GM12892 (cell line): ENCODE measurements around the gene PHLDB2.

Experiments
- POLR2A ChIP-seq: IDR thresholded peaks from 2 replicates; pipeline ENCODE4 v1.6.1; 2011; ENCODE audit warnings: low read depth, low read length, control low read depth
- POLR2AphosphoS5 ChIP-seq: IDR thresholded peaks from 2 replicates; pipeline ENCODE4 v1.6.1; 2011; ENCODE audit warnings: low read depth, low read length, control low read depth

DNA sequence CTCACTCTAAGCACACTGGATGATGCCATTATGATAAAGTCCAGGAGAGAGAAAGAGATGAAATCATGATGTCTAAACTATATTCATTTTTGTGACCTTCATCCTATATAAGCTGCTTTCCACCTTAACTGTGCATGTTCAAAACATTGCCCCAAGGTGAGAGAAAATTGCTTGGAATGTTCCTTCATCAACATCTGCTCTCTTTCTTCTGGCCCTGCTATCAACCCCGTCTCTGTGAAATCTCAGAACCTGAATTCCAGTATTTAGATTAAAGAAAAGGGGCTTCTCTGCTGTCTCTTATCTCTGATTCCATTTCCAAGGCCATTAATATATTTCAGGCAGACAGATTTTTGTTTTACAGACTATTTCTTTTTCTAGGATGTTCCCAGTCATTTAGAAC is 47.3 kb upstream of the PHLDB2 start:
- TF ChIP-seq POLR2A (no peak), POLR2AphosphoS5 (no peak)
